Right cardiac atrium (tissue), 5 donors: ENCODE data around the gene SEC11A. TPM values are rescaled to one million over a fixed set of nuclear protein-coding genes. Genes with fewer than 3 reads are reported as not detected.
A peak's percentile ranks its signal among the peaks of the same experiment; 100 is the strongest.

Source experiments
- ATAC-seq, 2 donors: fragments of 200-7000 bp; cut with Tn5 transposase; one replicate each; pipeline versions ENCODE4 v1.8.0 to v1.9.1; 2020; ENCODE audit warnings: moderate library complexity in 2 of 2, mild to moderate bottlenecking in 1 of 2
- DNase-seq, 3 donors: peaks; one replicate each; pipeline ENCODE4 v3.0.0-alpha.2; 2020
- H3K27ac ChIP-seq: one replicate; pipeline ENCODE4 v1.5.1; 2013; ENCODE audit warnings: mild to moderate bottlenecking, low read length, control low read depth, moderate library complexity
- H3K27me3 ChIP-seq: one replicate; pipeline ENCODE4 v1.6.1; 2013; ENCODE audit not compliant: control insufficient read depth, insufficient read depth
- H3K4me1 ChIP-seq: one replicate; pipeline ENCODE4 v1.6.1; 2013; ENCODE audit warnings: low read length; ENCODE audit not compliant: control insufficient read depth, insufficient read depth
- H3K4me3 ChIP-seq: one replicate; pipeline ENCODE4 v1.5.1; 2013; ENCODE audit warnings: low read length, control low read depth
- H3K9me3 ChIP-seq: one replicate; pipeline ENCODE4 v1.6.1; 2013; ENCODE audit warnings: low read length; ENCODE audit not compliant: control insufficient read depth
- WGBS: extraction: QIAGEN DNeasy Blood & Tissue Kit; methylation state at CpG from one replicate; pipeline ENCODE4 v1.1.7; 2013; 5-methylcytosine and 5-hydroxymethylcytosine counted together
- intact Hi-C, 4 donors: fragments of 100-400 bp; cut with DNase I; formaldehyde crosslinking; loops; one replicate each; pipeline versions ENCODE4 v1.11.0 to v1.14.0; 2022 to 2023
- polyA plus RNA-seq: library from polyadenylated mRNA; stranded (reverse); fragments of 200-250 nt; gene quantifications from one replicate; pipeline ENCODE4 v1.2.3, GENCODE V29; 2013
- total RNA-seq, 4 donors: library from RNA; stranded (reverse); fragmentation: NEBNext Ultra II Directional; extraction: Animal tissue kit (Norgen Biotek cat#: 25700); gene quantifications; one replicate each; pipeline ENCODE4 v1.2.1, GENCODE V29; 2021
- donor health status: healthy with polysubstance abuse.
- donor health status: DM: no; HTN: yes; CAD: no.
- donor health status: DM: no; HTN: no; CAD: no.
- donor health status: DM: no; HTN: yes; CAD: no; lungs with severe emphysema.
- donor health status: DM: yes; HTN: yes; CAD: no.

Gene SEC11A
- total and polyA plus RNA-seq, 5 donors: 86.2 to 92.2 (median 88.3) TPM

- ATAC-seq (no peak), DNase-seq (no peak)
- intact Hi-C loops: no loop called here
- Histone ChIP-seq H3K4me3 (no peak overlapping the region), H3K9me3 (no peaks in the 10 kb centered on the region), H3K4me1 (no peaks in the 10 kb centered on the region), H3K27me3 (no peaks in the 10 kb centered on the region), H3K27ac (no peak overlapping the region)
- 39% methylated on average over 1 of the region's 1 CpG for WGBS
Observed at GRCh38 chr15:84684092-84684491, 31.8 kb downstream of the SEC11A start.

- intact Hi-C loops: no loop called here
- WGBS: 80% methylated on average over 3 of the region's 3 CpGs
- H3K4me3 ChIP-seq: no peak overlapping the region
- H3K27ac ChIP-seq: no peak overlapping the region
- ATAC-seq: no peak
- H3K27me3 ChIP-seq: no peaks in the 10 kb centered on the region
- no peaks in the 10 kb centered on the region for H3K9me3 ChIP-seq
- H3K4me1 ChIP-seq: no peaks in the 10 kb centered on the region
- DNase-seq: no peak
Observed at GRCh38 chr15:84681831-84682230, 34.1 kb downstream of the SEC11A start.

- DNase-seq: no peak
- Histone ChIP-seq H3K27me3 (no peaks in the 10 kb centered on the region), H3K9me3 (no peaks in the 10 kb centered on the region), H3K4me1 (no peaks in the 10 kb centered on the region), H3K27ac (no peak overlapping the region), H3K4me3 (no peak overlapping the region)
- intact Hi-C loops: no loop called here
- no peak for ATAC-seq
Observed at GRCh38 chr15:84671211-84671610, 44.7 kb downstream of the SEC11A start.

GRCh38 chr15:84669726-84670125 is 46.2 kb downstream of the SEC11A start:
- intact Hi-C loops: no loop called here
- DNase-seq: no peak
- Histone ChIP-seq H3K4me1 (no peaks in the 10 kb centered on the region), H3K27ac (no peak overlapping the region), H3K27me3 (no peaks in the 10 kb centered on the region), H3K9me3 (no peaks in the 10 kb centered on the region), H3K4me3 (no peak overlapping the region)
- WGBS: 87% methylated on average over 8 of the region's 8 CpGs
- ATAC-seq: no peak

- no peak for ATAC-seq
- H3K4me1 ChIP-seq: no peaks in the 10 kb centered on the region
- no peaks in the 10 kb centered on the region for H3K27me3 ChIP-seq
- no peak overlapping the region for H3K27ac ChIP-seq
- intact Hi-C loops: no loop called here
- H3K4me3 ChIP-seq: no peak overlapping the region
- no peaks in the 10 kb centered on the region for H3K9me3 ChIP-seq
- 98% methylated on average over 3 of the region's 3 CpGs for WGBS
- DNase-seq: no peak
Observed at GRCh38 chr15:84668221-84668982, 47.5 kb downstream of the SEC11A start.

GRCh38 chr15:84666373-84666772 is 49.6 kb downstream of the SEC11A start:
- no peaks in the 10 kb centered on the region for H3K4me1 ChIP-seq
- WGBS: 77% methylated on average over 2 of the region's 2 CpGs
- DNase-seq: no peak
- H3K27ac ChIP-seq: no peak overlapping the region
- no peaks in the 10 kb centered on the region for H3K27me3 ChIP-seq
- H3K4me3 ChIP-seq: no peak overlapping the region
- no peak for ATAC-seq
- H3K9me3 ChIP-seq: no peaks in the 10 kb centered on the region
- intact Hi-C loops: no loop called here

GRCh38 chr15:84661001-84661400 is 54.9 kb downstream of the SEC11A start:
- no peak for ATAC-seq
- intact Hi-C loops: no loop called here
- H3K27ac ChIP-seq: no peak overlapping the region

GRCh38 chr15:84659904-84660781 is 55.8 kb downstream of the SEC11A start:
- 80% methylated on average over 4 of the region's 4 CpGs for WGBS
- Histone ChIP-seq H3K4me1 (peaks cover 6% of the 10 kb centered on the region), H3K27ac (no peak overlapping the region), H3K27me3 (no peaks in the 10 kb centered on the region), H3K9me3 (no peaks in the 10 kb centered on the region), H3K4me3 (no peak overlapping the region)
- intact Hi-C loops: loop anchor here in 3 of 4 donors (10.0 kb wide), 5 partner anchors 55 to 265 kb away; partner anchors contain the start of genes ALPK3 (in 1 of the 3), ZNF592 (in 1 of the 3) and ZSCAN2 (in 1 of the 3)
- DNase-seq: no peak
- no peak for ATAC-seq

More at GRCh38 chr15:84661001-84661400, 54.9 kb downstream of the SEC11A start:
- H3K4me1 ChIP-seq: peaks cover 4% of the 10 kb centered on the region
- no peaks in the 10 kb centered on the region for H3K27me3 ChIP-seq
- no peak overlapping the region for H3K4me3 ChIP-seq
- no peaks in the 10 kb centered on the region for H3K9me3 ChIP-seq
- DNase-seq: no peak
- 97% methylated on average over 10 of the region's 10 CpGs for WGBS

GRCh38 chr15:84658788-84659411 is 57.0 kb downstream of the SEC11A start:
- peak overlapping the region; percentile 70 for H3K27ac ChIP-seq
- peak overlapping the region; percentile 65 for H3K4me3 ChIP-seq
- intact Hi-C loops: loop anchor here in 3 of 4 donors (10.0 kb wide), 5 partner anchors 54 to 266 kb away; partner anchors contain the start of genes ALPK3 (in 1 of the 3), ZNF592 (in 1 of the 3) and ZSCAN2 (in 1 of the 3)
- no peak for DNase-seq
- H3K27me3 ChIP-seq: no peaks in the 10 kb centered on the region
- H3K9me3 ChIP-seq: no peaks in the 10 kb centered on the region
- WGBS: 48% methylated on average over 7 of the region's 7 CpGs
- no peak for ATAC-seq
- peaks cover 10% of the 10 kb centered on the region for H3K4me1 ChIP-seq

- no peaks in the 10 kb centered on the region for H3K27me3 ChIP-seq
- H3K9me3 ChIP-seq: no peaks in the 10 kb centered on the region
- intact Hi-C loops: loop anchor here in 3 of 4 donors (10.0 kb wide), 5 partner anchors 53 to 267 kb away; partner anchors contain the start of genes ALPK3 (in 1 of the 3), ZNF592 (in 1 of the 3) and ZSCAN2 (in 1 of the 3)
- ATAC-seq (peak; percentile 70 to 75), DNase-seq (peak; percentile 81 to 91 (median 90))
- peak within 1 kb of the TSS; percentile 70 for H3K27ac ChIP-seq
- under 1% methylated on average over 61 of the region's 61 CpGs for WGBS
- peak within 1 kb of the TSS; percentile 65 for H3K4me3 ChIP-seq
- H3K4me1 ChIP-seq: peaks cover 14% of the 10 kb centered on the region
Observed at GRCh38 chr15:84658080-84658787, 57.7 kb downstream of the SEC11A start, which contains the start of gene NMB. TSS of gene NMB (minus strand) at chr15:84658199. CDS start at chr15:84658152, 47 bp downstream.
